ENCODE results near the gene ANKS6. TPM values are rescaled to one million over a fixed set of nuclear protein-coding genes. Genes with fewer than 3 reads are reported as not detected.
"Not testable (repeated sequence)": the region's sequence is repeated elsewhere in the genome, so short reads cannot be mapped to it uniquely, and the experiment has no call there.

ANKS6 gene
- total RNA-seq, 1 experiment from 2014 or later, result 39.4 TPM

DNA sequence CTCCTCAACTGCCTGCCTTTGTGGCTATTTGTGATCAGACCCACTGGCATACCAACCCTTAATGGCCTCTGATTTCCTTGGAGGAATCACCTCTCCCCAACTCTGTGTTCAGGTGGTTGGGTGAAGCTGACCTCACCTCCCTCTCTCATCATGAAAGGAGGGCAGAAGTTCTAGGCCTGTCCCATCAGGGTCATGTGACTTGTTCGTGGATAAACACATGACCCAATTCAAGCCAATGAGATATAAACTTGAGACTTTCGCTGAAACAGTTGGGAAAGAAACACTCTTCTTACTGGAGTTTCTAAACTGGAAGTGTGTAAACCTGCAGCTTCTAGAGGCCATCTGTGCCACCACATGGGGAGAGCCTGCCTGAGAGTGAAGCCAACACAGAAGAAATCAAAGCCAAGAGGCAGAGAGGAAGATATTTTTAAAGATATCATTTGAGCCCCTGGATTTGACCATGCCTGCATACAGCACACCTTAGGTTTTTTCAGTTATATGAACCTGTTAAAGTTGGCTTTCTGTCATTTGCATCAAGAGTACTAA is 93.4 kb downstream of the ANKS6 start:
- no peak for DNase-seq (ENCODE audit: low spot score)

GRCh38 chr9:98702340-98702739 is 94.0 kb downstream of the ANKS6 start:
- no peak for DNase-seq (ENCODE audit: low spot score)

DNA sequence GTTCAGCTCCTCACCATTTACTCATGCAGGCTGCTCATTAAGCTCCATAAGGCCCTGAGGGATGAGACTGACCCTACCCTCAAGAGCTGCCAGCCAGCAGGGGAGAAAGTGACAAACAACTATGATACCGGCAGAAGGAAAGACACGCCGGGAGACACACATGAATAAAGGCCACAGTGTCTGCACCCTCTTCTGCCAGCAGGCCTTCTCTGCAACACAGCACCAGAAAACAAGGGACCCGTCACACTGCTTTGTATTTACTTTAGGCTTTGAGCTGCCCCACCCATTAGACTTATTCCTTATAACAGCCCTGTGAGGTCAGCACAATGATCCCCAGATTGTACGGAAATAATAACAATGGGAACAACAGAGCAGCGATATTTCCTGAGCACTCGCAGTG is 94.8 kb downstream of the ANKS6 start:
- no peak for DNase-seq (ENCODE audit: low spot score)

- DNase-seq (ENCODE audit: low spot score), result no peak
Measured at GRCh38 chr9:98700801-98701200, 95.6 kb downstream of the ANKS6 start.

- DNase-seq (ENCODE audit: low spot score), result no peak
Measured at GRCh38 chr9:98698856-98699255, 97.5 kb downstream of the ANKS6 start.

DNA sequence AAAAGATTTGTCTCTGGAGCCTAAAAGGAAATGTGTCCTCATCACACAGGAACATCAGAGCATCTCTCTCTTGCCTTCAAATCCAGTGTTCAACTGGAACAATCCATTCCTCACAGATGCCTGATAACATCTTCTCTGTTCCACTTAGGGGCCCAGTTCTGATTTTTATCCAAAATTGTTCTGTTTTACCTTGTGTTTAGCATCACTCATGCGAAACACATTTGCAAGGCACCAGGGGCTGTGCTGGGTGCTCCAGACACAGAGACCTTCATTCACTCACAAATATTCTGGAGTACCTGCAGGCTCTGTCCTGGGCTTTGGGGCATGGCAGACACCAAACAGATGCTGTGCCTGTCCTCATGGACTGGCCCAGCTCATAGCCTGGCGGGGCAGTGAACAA is 101.4 kb downstream of the ANKS6 start:
- no peak for DNase-seq (ENCODE audit: low spot score)

DNA sequence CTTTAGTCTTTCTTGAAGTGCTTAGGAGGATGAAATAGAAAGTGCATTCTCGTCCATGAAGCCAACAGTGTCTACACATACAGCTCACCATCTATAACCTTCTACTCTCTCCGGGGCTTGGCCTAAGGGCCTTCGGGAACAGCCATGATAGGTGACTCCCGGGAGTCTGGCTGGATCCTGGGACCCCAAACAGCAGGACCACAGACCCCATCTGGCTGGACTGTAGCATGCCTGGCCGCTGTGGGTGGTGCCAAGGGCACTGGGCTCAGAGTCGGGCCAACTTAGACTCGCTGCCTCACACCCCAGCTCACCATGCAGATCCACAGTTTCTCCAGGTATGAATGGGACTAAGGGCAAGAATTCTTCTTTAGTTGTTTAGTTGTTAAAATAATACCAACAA is 104.0 kb downstream of the ANKS6 start:
- no peak for DNase-seq (ENCODE audit: low spot score)

DNA sequence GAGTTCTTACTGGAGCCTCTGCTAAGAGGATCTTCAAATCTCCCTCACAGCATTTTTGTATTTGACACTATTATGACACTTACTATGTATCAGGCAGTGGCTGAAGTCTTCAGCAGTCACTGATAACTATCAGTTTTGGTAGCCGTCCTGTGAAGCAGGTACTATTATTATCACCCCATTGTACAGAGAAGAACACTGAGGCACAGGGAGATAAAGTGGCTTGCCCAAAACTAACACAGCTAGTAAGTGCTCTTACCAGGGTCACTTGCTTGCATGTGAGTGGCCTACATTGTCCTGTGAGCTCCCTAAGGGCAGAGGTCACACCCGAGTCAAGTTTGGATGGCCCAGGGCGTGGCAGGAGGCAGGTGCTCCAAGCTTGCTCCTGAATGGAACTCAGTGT is 104.5 kb downstream of the ANKS6 start:
- no peak for DNase-seq (ENCODE audit: low spot score)

- no peak for DNase-seq (ENCODE audit: low spot score)
Measured at GRCh38 chr9:98690686-98691085, 105.7 kb downstream of the ANKS6 start.

DNA sequence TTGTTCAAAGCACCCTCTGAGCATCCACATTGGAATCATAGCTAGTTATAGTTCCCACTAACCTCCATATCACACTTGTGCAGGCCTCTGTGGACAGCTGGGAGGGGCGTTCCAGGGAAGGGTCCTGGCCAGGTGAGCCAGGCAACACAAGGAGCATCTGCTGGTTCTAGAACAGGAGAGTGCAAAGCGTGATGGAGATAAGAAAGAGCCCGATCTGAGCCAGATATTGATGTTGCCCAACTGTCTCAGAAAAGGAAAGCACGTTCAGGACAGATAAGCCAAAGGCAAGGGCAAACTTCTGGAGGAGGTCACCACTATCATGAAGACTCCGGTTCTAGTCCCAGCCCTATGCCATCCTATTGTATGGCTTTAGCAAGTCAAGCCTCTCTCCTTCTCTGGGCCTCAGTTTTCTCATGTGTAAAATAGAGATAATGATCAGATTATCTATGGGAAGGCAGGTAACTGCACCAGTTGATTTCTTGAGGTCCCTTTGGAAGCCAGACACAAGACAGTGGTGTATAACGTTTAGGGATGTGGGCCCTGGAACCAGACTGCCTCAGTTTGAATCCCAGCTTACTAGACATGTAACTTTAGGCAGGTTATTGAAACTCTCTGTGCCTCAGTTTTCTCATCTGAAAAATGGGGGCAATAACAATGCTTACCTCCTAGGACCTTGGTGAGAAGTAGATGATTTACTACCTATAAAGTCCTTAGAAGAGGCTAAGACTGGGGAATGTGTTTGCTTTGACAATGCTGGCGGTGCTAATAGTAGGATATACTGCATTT is 107.5 kb downstream of the ANKS6 start:
- DNase-seq (ENCODE audit: low spot score), result no peak

DNA sequence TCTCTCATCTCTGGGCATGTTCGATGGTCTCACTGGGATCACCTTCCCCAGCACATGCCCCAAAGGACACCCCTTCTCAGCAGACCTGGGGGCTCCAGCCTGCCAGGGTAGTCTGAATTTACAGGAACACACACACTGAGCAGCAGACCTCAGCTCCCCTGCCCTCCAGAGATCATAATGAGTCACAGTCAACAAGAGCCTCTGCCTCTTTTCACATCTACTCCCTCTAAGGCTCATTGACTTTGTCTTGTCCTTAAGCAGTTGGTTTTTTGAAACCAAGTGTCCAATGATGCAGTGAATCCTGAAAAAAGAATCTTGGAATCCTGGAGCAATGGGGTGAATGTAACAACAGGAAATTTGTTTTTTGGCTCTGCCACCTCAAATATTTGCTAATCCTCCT is 108.4 kb downstream of the ANKS6 start:
- DNase-seq (ENCODE audit: low spot score), result no peak

DNA sequence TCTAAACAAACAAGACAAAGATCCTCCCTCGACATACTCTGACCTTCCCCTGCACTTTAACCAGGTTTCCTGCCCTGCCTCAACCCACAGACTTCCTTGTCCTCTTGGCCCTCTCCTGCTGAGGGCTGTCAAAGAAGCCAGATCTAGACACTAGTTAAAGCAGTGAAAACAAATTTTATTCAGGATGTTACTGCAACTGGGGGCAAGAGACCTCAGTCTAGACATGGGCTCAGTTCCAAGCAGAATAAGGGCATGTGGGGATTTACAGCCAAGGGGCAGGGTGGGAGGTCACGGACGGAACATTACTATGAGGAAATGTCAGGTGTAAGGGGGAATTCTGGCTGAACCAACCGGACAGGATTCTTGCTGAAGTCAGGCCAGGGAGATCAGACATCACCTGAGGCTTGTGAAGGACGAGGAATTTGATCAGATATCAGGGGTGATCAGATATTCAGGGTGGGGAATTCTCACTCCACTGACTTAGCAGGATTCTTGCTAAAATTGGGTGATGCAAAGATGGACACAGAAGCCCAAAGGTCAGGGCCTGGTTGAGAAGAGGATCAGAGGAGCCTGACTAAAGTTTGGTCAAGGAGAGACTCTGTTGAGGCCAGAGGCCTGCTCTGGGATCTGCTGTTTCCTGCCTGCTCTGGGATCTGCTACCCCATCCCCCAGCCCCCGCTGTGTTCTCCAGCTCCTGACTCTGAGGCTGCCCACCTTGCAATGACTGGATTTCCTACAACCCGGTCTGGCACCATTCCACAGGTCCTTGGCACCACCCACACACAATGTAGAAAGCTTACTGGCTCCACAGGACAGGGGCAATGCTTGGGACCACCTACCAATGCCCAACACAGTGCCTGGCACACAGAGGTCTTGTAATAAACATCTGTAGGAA is 109.1 kb downstream of the ANKS6 start:
- no peak for DNase-seq (ENCODE audit: low spot score)

GRCh38 chr9:98684816-98685215 is 111.5 kb downstream of the ANKS6 start:
- DNase-seq (ENCODE audit: low spot score), result not testable (repeated sequence)

Other genes starting within 250 kb of the ANKS6 start
- 0.69 and 0.74 TPM in 2 replicates for gene GABBR2, start 87.6 kb downstream of the ANKS6 start, total RNA-seq (2014; rRNA removed; shearing (Covaris generic))
- 4.0 and 5.4 TPM in 2 replicates for gene GALNT12, start 11.1 kb upstream of the ANKS6 start, total RNA-seq (2014; rRNA removed; shearing (Covaris generic))
- 0.09 and 0.12 TPM in 2 replicates for gene COL15A1, start 147.4 kb upstream of the ANKS6 start, total RNA-seq (2014; rRNA removed; shearing (Covaris generic))

Measured in A172 (cell line).